Epithelial cell of proximal tubule (primary cell): Measurements from ENCODE around the gene MRPL21. TPM values are rescaled to one million over a fixed set of nuclear protein-coding genes. Genes with fewer than 3 reads are reported as not detected.

Experiments
- DNase-seq: peaks from one replicate; pipeline ENCODE4 v3.0.0-alpha.2; 2011; ENCODE audit warnings: low read depth
- H3K4me3 ChIP-seq: 2 replicates; pipeline ENCODE4 v1.5.1; 2011; ENCODE audit warnings: low read depth, mild to moderate bottlenecking, low read length
- CTCF ChIP-seq: conservative IDR thresholded peaks from 2 replicates; pipeline ENCODE4 v1.5.1; 2012; ENCODE audit warnings: low read depth, mild to moderate bottlenecking, low read length
- total RNA-seq: library from RNA; depleted of rRNA; stranded (reverse); fragments of >200 nt; gene quantifications from 2 replicates; pipeline ENCODE4 v1.2.3, GENCODE V29; 2015

MRPL21 gene
- total RNA-seq, 1 donor from 2014 or later = 80.1 TPM

- peak within 1 kb of the TSS; percentile 66 for H3K4me3 ChIP-seq
- no peak for TF ChIP-seq CTCF
- no peak for DNase-seq
Measured at GRCh38 chr11:68841718-68842426, 61.8 kb downstream of the MRPL21 start, which contains the start of gene CPT1A. Gene CPT1A (minus strand): TSS chr11:68841916. CDS start chr11:68815474, 26,442 bp downstream.

Other genes starting within 250 kb of the MRPL21 start
- 22.5 and 70.8 TPM in 2 replicates for gene GAL, start 219.3 kb downstream of the MRPL21 start, total RNA-seq
- gene TESMIN, start 152.3 kb downstream of the MRPL21 start, total RNA-seq = 7.5 and 8.2 TPM in 2 replicates
- 6.7 and 10.2 TPM in 2 replicates for gene CPT1A, start 61.9 kb downstream of the MRPL21 start, total RNA-seq
- gene IGHMBP2, start 59 bp upstream of the MRPL21 start, total RNA-seq = 10.3 and 12.1 TPM in 2 replicates
- gene MRGPRD, start 77.2 kb upstream of the MRPL21 start, total RNA-seq = not detected in 2 replicates
- gene MRGPRF, start 109.4 kb upstream of the MRPL21 start, total RNA-seq = 2.5 and 2.9 TPM in 2 replicates
- 6.3 and 8.4 TPM in 2 replicates for gene TPCN2, start 145.1 kb upstream of the MRPL21 start, total RNA-seq